GM19438 (cell line): ENCODE data around the gene EFNB2.

Source experiments
- ATAC-seq: cut with Tn5 transposase; IDR thresholded peaks from one replicate; pipeline ENCODE4 v1.9.1; 2021; ENCODE audit warnings: low read depth; ENCODE audit not compliant: unreplicated experiment

Gene EFNB2

DNA sequence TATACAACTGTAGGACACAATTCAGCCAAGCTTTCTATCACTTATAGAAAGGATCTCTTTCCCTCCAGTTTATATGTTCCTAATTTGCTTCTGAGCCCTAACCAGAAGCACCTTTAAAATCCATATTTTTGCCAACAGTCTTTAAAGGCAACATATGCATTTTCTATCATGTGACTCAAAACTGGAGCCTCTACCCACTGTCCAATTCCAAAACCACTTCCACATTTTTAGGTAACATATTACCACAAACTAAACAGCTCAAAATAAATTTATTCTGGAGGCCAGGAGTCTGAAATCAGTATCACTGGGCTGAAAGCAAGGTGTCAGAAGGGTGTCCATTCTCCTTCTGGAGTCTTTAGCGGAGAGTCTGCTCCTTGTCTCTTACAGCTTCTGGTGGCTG is 15.9 kb upstream of the EFNB2 start:
- no peak for ATAC-seq

DNA sequence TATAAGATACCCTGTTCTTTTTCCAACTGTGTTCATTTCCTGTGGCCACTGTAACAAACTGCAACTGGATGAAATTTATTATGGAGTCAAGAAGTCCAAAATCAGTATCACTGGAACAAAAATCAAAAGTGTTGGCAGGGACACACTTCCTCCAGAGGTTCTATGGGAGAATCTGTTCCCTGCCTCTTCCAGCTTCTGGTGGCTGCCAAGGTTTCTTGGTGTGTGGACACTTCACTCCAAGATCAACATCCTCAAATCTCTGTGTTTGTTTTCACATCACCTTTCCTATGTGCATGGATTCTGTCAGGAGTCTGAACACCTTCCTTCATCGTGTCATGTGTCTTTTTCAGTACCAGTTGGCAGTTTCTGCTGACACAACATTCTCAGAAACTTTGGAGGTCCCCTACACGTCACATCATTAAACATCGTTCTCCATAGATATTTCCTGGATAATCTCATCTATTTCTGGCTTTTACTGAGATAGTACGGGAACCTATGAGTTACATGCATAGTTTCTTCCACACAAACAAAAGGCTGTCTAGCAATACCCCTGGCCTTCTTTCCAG is 15.2 kb upstream of the EFNB2 start:
- ATAC-seq, result no peak

DNA sequence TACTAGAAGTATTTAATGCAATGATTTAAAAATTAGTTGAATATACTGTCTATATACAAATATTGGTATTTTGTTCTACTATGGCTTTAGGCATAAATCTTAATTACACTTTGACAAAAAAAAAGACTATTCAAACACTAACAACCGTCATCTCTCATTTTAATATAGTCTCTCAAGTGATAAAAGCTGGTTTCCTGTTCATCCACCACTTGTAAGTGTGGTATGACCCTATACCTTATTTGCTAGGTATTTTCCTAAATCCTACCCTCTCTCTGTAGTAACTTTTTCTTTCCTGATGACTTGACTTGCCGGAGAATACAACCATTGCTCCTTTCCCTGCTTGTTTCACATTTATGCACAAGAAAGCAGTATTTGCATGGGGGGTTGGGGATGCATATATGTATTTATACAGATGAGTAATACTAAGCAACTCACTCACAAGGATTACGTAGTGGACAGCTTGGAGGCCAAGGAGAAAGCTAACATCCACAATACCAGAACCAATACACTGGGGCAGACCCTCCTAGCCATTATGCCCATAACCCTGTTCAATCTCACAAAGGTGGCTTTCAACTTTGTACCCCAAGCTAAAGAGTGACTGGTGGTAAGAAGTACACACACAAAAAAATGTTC is 12.7 kb upstream of the EFNB2 start:
- no peak for ATAC-seq

DNA sequence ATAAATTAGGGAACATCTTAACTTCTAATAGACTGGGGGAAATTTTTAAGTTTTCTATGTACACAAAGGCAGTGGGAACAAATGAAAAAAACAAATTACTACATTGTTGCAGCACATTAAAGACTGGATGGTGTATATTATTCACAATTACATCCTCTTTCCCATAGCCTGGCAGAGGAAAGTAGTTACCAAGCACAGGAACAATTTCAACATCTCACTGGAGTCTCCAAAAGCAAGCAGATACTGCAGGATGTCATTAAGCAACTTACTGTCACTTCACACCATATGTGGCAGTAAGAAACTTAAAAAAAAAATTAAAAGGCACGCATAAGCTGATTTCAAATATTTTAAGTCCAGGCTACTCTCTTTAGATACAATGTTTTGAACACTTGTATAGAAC is 6.4 kb upstream of the EFNB2 start:
- no peak for ATAC-seq

DNA sequence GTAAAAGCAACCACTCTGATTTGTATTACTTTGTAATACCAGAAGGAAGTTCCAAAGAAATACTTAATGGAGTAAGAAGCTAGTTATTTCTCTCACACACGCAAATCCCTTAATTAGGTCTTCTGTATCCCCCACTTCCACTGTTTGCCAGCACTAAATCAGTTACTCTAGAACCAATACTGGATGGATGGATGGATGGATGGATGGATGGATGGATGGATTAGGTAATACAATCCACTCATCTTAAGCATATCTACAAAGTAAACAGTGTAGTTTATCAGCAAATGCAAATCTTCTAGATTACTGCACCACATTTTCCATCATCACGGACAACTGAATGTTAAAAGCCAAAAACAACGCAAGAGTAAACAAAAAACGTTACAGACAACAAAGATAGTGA is 5.2 kb upstream of the EFNB2 start:
- no peak for ATAC-seq

DNA sequence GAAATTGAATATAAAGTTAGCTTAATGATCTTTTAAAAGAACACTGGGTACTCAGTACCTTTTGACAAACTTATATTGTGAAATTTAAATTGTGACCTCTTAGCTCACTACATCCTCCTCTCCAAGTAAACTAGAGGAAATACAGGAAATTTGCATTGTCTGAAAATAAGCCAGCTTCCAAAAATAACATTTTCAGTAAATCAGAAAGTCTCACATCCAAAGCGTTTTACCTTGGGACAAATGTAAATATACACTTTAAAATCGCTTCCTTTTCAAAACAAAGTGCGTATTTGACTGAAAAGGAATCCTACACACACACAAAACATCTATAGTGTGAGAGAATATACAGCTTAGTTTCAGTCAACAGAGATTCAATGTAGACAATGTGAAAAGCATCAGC is 2.1 kb upstream of the EFNB2 start:
- ATAC-seq, result no peak

DNA sequence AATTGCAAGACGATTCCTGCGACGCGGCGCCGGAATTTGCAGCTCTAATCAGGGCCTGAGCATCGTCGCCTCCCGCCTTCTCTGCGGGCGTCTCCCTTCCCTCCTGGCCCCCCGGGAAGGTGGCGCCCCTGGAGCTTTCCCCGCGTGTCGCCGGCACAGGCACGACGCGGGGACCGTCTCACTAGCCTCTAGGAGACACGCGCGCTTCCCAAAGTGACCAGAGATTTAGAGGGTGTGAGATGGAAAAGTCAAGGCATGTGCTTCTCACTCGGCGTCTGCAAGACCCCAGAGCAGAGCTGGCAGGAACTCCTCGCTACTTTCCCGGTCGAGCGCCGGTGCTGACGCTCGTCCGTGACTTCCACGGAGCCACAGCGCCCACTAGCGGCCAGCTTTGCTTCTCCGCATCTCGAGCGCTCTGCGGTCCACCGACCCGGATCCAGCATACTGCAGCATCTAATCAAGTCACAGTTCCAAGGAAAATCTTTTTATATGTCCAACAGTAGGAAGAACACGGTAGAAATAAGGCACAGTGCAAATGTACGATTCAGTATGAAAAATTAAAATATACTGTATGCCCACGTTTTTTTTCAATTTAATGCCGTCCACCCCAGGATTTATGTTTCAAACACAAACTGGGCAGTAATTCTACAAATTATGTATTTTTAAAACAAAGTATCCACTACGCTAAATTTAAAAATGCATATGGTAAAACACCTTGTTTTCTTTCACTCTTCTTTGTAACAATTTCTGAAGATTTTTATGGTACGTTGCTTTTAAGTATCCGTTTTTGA is 977 bp upstream of the EFNB2 start:
- ATAC-seq, result peak; percentile 39

DNA sequence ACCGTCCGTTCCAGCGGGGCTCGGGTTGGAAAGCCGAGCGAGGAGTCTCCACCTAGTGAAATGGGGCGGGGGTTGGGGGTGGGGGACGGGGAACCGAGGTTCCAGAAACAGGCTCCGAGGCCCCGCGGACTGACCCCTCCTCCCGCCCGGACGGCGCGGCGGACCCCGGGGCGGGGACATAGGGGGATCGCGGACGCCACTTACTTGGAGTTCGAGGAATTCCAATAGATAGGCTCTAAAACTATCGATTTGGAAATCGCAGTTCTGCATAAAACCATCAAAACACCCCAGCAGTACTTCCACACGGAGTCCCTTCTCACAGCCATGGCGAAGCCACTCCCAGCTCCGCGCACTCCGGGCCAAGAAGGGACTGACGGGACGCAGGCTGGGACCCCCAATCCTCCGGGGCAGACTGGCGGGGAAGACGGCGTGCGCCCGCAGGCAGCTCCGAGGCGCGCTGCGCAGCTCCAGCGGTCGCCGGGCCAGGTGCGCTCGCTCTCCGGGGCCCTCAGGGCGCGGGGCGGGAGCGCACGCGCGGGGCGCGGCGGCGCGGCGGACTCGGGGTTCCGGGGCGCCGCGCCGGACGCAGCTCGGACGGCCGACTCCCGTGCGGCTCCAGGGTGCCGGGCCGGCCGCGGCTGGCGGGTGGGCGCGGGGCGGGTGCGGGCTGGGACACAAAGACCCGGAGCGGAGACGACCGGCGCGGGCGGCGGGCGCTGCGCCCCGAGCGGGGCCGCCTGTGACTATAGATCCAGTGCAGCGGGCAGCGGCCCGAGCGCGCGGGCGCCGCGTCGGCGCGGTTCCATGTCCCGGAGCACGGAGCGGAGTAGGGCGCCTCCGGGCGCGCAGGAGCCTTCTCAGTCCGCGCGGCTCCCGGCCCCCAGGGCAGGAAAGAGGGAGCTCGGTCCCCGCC is 567 bp downstream of the EFNB2 start:
- peak; percentile 31 for ATAC-seq

DNA sequence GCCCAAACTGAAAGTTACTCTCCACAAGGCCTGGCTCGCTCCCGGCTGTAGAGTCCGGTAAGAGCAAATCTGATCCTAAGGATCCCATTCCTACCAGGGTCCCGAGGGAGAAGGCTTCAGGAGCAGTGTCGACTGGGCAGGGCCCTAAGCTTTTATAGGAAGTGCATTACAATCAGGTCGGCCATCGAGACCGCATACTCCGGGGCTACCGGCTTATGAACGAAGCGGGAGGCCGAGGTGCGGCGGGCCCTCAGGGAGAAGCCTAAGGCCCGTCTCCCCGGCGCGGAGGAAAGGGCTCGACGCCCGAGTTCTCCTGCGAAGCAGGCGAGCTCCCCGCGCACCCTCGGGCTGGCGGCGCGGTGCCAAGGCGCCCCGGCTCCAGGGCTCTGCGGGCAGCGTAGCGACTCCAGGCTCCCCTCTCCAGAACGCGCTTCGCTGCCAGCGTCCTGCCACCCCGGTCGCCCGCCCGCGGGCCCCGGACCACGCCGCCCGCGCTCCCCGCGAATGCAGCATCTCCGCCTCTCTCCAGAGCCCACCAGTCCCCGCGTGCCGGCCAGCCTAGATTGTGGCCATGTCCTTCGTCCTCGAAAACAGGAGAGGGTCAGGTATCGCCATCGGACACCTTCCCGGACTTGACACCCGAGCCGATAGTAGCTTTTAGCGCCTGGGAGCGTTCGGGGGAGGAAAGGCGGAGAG is 1.4 kb downstream of the EFNB2 start:
- no peak for ATAC-seq

DNA sequence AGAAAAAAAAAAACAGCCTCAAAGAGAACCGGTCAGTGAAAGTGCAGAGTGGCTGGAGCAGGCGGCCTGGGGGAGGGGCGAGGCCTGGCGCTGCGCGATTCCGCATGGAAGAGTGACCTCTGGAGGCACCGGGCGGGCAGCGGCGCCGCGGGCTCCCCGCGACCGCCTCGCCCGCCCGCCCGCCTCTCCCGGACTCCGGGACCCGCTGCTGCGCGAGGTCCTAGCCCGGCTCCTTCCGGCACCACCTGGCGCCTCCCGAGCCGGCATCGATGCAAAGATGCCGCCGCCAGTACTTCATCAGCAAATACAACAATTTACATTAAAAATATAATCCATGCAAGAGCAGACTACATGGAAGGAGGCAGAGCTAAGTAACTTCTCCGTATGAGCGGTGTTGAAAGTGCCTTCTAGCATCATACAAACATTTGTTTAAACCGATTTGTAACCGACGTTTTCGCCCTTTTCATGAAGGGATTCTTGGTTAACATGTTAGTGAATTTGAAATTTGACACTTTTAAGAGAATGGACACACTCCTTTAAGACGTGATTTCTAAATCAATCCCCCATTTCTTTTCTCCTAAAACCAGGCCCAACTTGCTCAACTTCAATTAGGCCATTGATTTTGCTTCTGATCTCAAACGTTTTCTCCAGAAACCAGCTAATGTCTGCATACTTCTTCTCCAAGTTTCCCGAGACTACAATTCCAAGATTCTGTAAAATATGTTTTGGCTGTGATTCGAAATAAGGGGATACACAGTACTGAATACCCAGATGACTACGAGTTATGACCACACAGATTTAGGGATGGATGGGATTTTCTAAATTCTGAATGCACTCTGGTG is 2.1 kb downstream of the EFNB2 start:
- no peak for ATAC-seq

DNA sequence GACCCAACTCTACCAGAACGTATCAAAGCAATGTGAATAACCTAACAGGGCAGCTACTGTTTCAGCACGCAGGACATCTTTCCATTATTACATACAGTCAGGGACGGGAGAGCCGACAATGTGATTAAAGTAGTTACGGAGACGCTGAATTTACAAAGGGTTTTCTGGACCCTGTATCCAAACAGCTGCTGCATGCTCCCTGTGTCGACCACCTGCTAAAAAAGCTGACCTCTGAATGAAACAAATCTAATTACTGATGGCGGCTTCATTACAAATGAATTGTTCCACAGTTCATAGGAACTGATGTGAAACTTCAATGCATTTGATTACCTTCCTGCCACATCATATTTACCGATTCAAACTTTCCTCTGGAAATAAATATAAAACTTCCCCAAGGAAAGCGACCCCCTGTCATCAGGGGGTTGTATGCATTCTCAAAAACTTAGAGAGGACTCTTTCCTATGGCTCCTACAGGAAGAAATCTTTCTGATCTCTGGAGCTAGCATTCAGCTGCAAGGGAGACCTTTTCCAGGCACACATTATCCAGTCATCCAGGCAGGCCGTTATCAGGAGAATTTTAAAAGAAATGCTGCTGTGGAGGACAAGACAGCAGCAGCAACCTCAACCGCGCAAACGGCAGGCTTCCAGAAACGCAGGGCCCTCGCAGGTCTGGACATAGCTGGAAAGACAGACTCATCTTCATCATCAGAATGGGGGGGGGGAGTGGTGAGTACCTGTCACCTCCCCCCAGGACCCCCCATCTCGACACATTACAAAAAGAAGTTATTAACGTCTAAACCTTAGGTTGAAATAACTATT is 3.1 kb downstream of the EFNB2 start:
- ATAC-seq, result no peak

DNA sequence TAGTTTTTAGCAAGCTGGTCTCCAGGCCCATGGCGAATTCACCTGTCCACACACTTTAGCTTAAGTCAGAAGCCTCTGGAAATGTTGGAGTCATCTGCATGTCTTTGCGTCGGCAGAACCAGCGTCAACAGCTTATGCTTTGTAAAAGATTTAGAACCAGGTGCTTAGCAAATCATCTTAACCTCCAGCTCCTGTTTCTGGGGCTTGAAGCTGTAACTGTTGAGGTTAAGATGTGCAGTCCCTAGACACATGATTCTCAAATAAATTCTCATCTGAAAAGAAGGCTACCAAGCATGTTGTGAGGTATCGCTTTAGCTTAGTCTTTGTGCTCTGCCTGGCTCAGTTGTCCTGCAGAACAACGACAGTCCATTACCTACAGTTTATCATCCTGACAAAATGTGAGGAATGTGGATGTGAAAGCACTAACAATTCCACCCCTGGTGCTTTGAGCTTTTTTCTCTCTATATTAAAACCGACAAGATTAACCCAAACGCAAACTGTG is 4.4 kb downstream of the EFNB2 start:
- ATAC-seq, result no peak

DNA sequence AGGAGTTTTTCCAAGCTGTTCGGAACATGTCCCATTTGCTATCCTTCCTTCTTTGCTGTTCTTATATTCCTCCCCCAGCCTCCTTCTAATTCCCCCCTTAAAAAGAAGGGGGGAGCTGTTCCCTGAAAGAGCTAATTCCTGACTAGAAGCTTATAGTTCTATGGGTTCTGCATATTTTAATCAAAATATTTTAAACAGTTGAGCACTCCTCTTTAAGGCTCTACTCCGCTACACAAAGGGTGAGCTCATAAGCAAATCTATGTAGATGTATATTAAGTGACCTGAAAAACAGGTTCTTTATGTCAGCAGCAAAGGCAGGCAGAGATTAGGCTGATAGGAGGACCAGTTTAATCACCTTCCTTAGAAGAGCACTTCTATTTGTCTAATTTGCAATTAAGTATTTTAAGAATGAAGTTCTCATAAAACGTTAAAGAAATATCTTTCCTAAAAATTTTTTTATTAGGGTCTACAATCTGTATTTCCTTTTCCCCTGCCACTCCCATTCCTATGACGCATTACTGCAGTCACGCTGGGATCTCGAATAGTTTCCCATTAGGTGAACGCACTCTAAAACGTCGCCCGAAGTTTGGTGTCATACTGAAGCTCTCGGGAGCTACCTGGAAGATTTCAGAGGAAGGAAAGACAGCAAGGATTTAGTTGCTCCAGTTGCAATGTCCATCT is 5.2 kb downstream of the EFNB2 start:
- ATAC-seq, result no peak

DNA sequence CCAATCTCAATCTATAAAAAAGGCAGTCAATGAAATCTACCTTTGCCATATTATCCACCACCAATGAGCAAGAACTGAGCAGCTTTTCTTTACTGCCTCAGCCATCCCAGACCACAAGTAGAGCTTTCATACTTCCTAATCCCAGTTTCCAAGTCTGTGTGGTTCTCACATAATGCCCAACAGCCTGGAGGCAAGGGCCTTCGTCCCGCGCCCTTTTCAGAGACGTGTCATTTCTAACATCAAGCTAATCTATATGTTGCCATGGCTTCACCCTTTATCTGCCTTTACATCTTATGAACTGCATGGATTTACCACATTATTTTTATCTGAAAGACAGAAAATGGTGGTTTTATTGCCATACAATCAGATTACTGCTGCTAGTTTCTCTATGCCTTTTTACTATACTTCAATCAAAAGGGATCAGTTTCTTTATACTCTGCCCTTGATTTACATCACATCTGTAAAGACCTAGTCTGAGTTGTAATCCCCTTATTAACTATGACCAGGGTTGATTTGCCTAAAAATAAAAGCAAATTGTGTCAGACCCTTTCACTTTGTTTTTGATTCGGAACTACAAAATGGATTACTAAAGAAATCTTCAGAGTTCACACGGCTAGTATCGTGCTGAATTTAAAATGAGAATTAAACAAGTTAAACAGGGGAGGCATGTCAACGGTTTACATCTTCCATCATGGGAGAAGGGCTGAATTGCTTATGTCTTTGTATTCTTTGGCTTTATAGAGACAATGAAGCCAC is 5.9 kb downstream of the EFNB2 start:
- no peak for ATAC-seq

DNA sequence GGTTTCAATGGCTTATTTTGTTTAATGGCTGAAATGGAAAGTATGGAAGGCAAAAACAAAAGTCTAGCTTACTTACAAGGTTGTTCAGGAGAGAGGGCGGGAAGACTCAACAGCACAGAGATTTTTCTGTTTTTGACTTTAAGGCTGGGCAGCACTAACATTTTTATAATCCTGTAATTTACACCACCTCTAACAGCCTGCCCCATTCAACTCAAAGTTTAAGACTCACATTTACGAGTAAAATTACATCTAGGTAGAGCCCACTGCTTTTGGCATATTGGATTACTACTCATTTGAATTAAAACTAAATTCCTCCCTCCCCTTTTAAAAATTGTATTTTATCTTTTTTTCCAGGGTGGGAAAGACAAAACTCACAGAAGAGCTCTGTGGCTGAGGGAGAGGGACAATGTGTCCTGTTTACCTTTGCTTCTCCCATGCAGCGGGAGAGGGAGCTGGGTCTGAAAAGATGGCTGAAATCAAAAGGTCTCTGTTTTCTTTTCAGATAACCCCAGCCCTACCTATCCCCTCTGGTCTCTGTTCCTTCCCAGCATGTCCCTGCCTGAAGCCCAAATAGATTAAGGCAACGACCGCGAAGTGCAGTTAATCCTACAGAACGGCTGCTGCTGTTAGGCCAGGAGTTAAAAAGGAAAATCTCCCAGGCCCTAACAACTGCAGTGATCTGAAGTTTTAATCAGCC is 6.6 kb downstream of the EFNB2 start:
- no peak for ATAC-seq

DNA sequence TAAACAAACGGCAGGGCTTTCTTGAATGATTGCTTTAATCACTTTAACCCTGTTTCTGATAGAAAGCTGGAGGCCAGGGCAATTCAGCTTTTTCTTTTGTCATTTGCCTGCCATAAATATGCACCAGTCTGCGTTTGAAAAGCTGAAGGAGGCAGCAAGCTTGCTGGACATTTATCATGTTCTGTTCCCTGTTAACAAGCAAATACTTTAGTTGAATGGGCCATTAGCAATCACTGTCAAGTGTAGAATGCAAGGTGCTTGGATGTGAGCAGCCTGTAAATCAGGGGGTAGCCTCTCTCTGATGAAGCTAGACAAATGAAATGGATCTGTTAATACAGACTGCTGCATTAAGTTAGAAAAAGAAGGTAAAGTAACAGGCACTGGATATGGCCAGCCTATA is 7.6 kb downstream of the EFNB2 start:
- no peak for ATAC-seq

DNA sequence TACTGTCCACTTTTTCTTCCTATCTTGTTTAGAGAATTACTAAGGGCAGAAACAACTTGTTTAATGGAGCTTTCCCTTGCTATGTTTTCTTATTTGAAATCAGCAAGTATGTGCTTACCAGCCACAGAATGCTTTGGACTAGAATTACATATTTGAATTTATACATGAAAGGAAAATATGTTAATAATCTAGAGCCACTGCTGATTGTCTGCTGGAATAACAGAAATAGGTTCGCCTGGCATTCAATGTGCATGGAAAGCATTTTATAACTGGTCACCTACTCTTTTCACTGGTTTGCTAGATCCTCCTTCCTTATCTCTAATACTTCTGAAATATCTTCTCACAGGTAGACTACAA is 8.0 kb downstream of the EFNB2 start:
- ATAC-seq, result no peak
